ENCODE measurements around the gene BAG1.

The BAG1 gene

DNA sequence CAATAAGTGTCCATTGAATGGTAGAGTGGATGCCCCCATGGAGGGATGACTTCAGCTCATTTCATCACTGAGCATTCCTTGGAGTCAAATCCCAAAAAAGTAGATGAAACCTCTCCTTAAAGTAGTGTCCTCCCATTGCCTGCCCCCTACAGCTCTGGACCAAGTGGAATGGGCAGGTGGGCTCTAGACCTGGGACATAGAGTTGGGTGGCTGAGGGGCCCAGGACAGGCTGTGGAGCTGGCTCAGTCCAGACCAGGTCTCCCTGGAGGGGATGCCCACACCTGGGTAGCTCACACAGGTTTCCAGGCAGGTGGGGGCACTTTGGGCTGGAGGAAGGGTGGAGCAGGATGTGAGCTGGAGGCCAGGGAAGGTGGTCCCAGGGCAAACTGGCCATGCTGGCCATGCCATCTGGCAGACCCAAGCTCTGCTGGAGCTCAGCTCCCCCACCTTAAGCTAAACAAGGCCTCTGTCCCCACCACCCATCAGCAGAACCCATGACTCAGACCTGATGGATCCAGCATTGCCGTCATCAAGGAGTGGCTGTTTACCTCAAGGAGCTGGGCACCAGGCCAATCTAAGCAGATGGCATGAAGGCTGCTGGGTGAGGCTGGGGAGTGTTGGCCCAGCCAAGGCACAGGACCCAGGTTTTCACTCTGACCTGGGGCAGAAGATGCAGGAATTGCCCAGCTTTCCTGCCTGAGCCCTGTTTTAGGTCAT, 30.7 kb downstream of the BAG1 start:
- peak overlapping the region; percentile 67 for H3K27ac ChIP-seq
- TF ChIP-seq ZFX (IDR thresholded peaks at IDR 0.05; ENCODE audit: borderline replicate concordance) = no peak
- TF ChIP-seq, protein P1, sequence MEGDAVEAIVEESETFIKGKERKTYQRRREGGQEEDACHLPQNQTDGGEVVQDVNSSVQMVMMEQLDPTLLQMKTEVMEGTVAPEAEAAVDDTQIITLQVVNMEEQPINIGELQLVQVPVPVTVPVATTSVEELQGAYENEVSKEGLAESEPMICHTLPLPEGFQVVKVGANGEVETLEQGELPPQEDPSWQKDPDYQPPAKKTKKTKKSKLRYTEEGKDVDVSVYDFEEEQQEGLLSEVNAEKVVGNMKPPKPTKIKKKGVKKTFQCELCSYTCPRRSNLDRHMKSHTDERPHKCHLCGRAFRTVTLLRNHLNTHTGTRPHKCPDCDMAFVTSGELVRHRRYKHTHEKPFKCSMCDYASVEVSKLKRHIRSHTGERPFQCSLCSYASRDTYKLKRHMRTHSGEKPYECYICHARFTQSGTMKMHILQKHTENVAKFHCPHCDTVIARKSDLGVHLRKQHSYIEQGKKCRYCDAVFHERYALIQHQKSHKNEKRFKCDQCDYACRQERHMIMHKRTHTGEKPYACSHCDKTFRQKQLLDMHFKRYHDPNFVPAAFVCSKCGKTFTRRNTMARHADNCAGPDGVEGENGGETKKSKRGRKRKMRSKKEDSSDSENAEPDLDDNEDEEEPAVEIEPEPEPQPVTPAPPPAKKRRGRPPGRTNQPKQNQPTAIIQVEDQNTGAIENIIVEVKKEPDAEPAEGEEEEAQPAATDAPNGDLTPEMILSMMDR (IDR thresholded peaks at IDR 0.05) = no peak

DNA sequence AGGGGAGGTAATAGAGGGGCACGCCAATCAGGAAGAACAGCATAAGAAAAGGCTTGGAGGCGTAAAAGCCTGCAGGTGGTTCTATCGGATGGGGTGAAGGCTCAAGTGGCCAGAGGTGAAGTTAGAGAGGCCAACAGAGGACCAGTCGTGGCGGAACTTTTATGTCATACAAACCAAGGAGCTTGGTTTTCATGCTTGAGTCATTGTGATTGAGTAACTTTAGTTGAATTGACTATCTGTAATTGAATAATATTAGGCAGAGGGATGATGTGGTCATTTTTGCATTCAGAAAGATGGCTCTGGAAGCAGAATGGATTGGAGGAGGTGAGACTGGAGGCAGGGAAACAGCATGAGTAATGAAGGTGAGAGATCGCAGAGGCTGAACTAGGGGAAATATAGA, 31.7 kb downstream of the BAG1 start:
- TF ChIP-seq ZFX (IDR thresholded peaks at IDR 0.05; ENCODE audit: borderline replicate concordance) = no peak

GRCh38 chr9:33231623-33231942, 32.9 kb downstream of the BAG1 start:
- no peak overlapping the region for H3K27ac ChIP-seq
- TF ChIP-seq, protein P1 (IDR thresholded peaks at IDR 0.05) = no peak
- TF ChIP-seq ZFX (IDR thresholded peaks at IDR 0.05; ENCODE audit: borderline replicate concordance) = no peak

More for the DNA sequence above, 31.7 kb downstream of the BAG1 start:
- H3K27ac ChIP-seq = no peak overlapping the region

GRCh38 chr9:33230756-33231622, 33.5 kb downstream of the BAG1 start:
- TF ChIP-seq ZFX (IDR thresholded peaks at IDR 0.05; ENCODE audit: borderline replicate concordance) = no peak
- TF ChIP-seq, protein P1 (IDR thresholded peaks at IDR 0.05) = no peak
- peak overlapping the region; percentile 62 for H3K27ac ChIP-seq

- H3K27ac ChIP-seq = peak overlapping the region; percentile 62
- TF ChIP-seq ZFX (IDR thresholded peaks at IDR 0.05; ENCODE audit: borderline replicate concordance) = no peak
- TF ChIP-seq, protein P1 (IDR thresholded peaks at IDR 0.05) = peak; percentile 79
Observed at GRCh38 chr9:33229359-33230114, 35.0 kb downstream of the BAG1 start.

GRCh38 chr9:33228606-33229005, 35.9 kb downstream of the BAG1 start:
- H3K27ac ChIP-seq = peak overlapping the region; percentile 62
- no peak for TF ChIP-seq ZFX (IDR thresholded peaks at IDR 0.05; ENCODE audit: borderline replicate concordance)
- TF ChIP-seq, protein P1 (IDR thresholded peaks at IDR 0.05) = no peak

DNA sequence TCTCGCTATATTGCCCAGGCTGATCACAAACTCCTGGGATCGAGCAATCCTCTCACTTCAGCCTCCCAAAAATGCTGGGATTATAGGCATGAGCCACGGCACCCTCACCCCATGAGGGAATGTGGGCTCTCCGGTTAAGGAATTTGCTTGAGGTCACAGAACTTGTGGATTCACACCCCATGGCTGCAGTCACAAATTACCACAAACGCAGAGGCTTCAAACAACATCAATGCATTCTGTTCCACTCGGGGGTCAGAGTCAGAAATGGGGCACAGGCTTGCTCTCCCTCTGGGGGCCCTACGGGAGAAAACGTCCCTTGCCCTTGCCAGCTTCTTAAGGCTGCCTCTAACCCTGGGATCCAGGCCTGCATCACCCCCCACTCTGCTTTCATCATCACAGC, 36.8 kb downstream of the BAG1 start:
- no peak overlapping the region for H3K27ac ChIP-seq
- no peak for TF ChIP-seq ZFX (IDR thresholded peaks at IDR 0.05; ENCODE audit: borderline replicate concordance)

GRCh38 chr9:33227008-33227398, 37.5 kb downstream of the BAG1 start:
- H3K27ac ChIP-seq = no peak overlapping the region

More at GRCh38 chr9:33227008-33227398, 37.5 kb downstream of the BAG1 start:
- no peak for TF ChIP-seq ZFX (IDR thresholded peaks at IDR 0.05; ENCODE audit: borderline replicate concordance)
- TF ChIP-seq, protein P1 (IDR thresholded peaks at IDR 0.05) = no peak

Measured in 22Rv1 (cell line).